ENCODE results near the gene PRKCZ. TPM values are rescaled to one million over a fixed set of nuclear protein-coding genes. Genes with fewer than 3 reads are reported as not detected.

Gene PRKCZ
- total RNA-seq, 1 experiment from 2014 or later = 36.0 TPM

DNA sequence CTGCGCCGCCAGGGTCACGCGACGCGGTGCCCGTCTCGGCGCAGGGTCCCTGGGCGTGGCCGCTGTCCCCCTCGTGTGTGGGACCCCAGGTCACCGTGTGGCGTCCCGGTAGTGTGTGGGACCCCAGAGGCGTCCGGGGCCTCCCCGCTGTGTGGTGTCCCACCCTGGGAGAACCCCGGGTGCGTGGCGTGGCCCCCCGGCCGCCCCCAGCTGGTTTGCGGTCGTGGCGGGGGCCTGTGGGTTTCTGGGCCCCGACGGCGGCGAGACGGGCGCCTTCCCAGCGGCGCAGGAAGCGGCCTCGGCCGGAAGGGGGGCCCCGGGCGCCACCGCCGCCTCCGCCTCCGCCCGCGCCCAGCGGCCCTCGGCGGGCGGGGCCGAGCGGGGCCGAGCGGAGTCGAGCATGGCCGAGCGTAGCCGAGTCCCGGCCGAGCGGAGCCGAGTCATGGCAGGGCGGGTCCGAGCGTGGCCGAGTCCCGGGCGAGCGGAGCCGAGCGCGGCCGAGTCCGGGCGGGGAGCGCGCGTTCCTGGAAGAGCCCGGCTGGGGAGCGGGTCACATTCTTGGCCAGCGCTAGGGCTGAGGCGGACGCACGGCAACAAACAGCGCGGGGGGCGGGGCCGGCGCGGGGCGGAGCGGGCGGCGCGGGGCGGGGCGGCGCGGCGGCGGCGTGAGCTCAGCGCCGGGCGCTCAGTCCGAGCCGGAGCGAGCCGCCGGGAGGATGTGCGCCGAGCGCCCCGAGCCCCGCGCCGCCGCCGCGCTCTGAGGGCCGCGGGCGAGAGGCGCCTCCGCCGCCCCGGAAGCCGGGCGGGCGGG, 177.3 kb downstream of the PRKCZ start:
- intact Hi-C loops (cut with micrococcal nuclease; ENCODE audit: unreplicated experiment) = loop anchor here (5.0 kb wide), 1 partner anchor 85 kb away; no protein-coding TSS in a partner anchor
- Histone ChIP-seq H4K20me1 (ENCODE audit: insufficient read depth) (peaks cover 38% of the 10 kb centered on the region), H2AFZ (peak overlapping the region; percentile 94; the same call in 1 of the 2 replicates), H3K27me3 (ENCODE audit: insufficient read depth, low read depth) (no peaks in the 10 kb centered on the region), H3K9me2 (ENCODE audit: insufficient read depth) (no peaks in the 10 kb centered on the region), H3K36me3 (ENCODE audit: low read depth) (no peaks in the 10 kb centered on the region), H3K4me3 (peak overlapping the region; percentile 78), H3K9me3 (ENCODE audit: insufficient read depth, low read depth) (no peaks in the 10 kb centered on the region), H3K4me1 (replicated peaks; ENCODE audit: insufficient read depth) (peaks cover 13% of the 10 kb centered on the region), H3F3A (ENCODE audit: insufficient read depth, low read depth) (peaks cover 3% of the 10 kb centered on the region; the same call in 1 of the 2 replicates), H3K27ac (peak overlapping the region; percentile 72), H3K79me2 (ENCODE audit: low read depth) (peaks cover 41% of the 10 kb centered on the region), H3K4me2 (peak overlapping the region; percentile 93)
- POLR2A ChIA-PET (ENCODE audit: unreplicated experiment) = interaction anchor here (0.5 to 1.0 kb wide), 6 partner anchors 19 to 431 kb away, joined by 3 to 9 read pairs (median 4); no protein-coding TSS in a partner anchor
- CTCF ChIA-PET = no interaction called here
- BruUV-seq (replicated peaks) = no TSS peak
- TF ChIP-seq, protein P1, sequence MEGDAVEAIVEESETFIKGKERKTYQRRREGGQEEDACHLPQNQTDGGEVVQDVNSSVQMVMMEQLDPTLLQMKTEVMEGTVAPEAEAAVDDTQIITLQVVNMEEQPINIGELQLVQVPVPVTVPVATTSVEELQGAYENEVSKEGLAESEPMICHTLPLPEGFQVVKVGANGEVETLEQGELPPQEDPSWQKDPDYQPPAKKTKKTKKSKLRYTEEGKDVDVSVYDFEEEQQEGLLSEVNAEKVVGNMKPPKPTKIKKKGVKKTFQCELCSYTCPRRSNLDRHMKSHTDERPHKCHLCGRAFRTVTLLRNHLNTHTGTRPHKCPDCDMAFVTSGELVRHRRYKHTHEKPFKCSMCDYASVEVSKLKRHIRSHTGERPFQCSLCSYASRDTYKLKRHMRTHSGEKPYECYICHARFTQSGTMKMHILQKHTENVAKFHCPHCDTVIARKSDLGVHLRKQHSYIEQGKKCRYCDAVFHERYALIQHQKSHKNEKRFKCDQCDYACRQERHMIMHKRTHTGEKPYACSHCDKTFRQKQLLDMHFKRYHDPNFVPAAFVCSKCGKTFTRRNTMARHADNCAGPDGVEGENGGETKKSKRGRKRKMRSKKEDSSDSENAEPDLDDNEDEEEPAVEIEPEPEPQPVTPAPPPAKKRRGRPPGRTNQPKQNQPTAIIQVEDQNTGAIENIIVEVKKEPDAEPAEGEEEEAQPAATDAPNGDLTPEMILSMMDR (conservative IDR thresholded peaks at IDR 0.05) = no peak; the same call in 1 of the 2 replicates
- no peak for TF ChIP-seq EZH2 (IDR thresholded peaks at IDR 0.05; ENCODE audit: low read depth)
- DNase-seq = peak; percentile 83 to 97

DNA sequence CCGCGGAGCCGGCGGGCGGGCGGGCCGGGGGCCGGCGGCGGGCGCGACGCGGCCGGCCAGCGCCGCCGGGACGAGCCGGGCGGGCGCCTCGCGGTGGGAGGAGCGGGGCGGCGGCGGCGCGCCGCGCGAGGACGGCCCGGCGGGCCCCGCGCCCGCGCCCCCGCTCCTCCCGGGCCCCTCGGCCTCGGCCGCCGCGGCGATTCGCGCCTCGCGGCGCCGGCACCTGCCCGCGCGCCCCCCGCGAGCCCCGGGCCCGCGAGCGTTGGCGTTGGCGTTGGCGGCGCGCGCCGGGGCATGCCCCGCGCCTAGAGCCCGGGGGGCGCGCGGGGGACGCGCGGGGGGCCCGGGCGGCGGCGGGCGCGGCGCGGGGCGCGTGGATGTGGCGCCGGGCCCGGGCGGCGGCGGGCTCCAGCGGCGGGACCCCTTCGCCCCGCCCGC, 178.0 kb downstream of the PRKCZ start, which contains the start of gene SKI:
TSS of gene SKI (plus strand) at position 163 of the 438 bp plus-strand sequence. CDS start 448 bp downstream, outside the sequence.
- H2AFZ ChIP-seq = peak within 1 kb of the TSS; percentile 94; the same call in 1 of the 2 replicates
- ChIA-PET POLR2A (ENCODE audit: unreplicated experiment) (interaction anchor here (0.6 to 1.0 kb wide), 3 partner anchors 20 to 432 kb away, joined by 3 to 9 read pairs (median 3); no protein-coding TSS in a partner anchor), CTCF (interaction anchor here (0.6 kb wide), 1 partner anchor 29 kb away, joined by 4 read pairs; no protein-coding TSS in a partner anchor)
- H3K9me2 ChIP-seq (ENCODE audit: insufficient read depth) = no peaks in the 10 kb centered on the region
- intact Hi-C loops (cut with micrococcal nuclease; ENCODE audit: unreplicated experiment) = loop anchor here (5.0 kb wide), 1 partner anchor 84 kb away; no protein-coding TSS in a partner anchor
- DNase-seq = no peak
- H3K4me3 ChIP-seq = peak within 1 kb of the TSS; percentile 93
- H3K27ac ChIP-seq = peak within 1 kb of the TSS; percentile 72
- peaks cover 47% of the 10 kb centered on the region for H3K79me2 ChIP-seq (ENCODE audit: low read depth)
- H3F3A ChIP-seq (ENCODE audit: insufficient read depth, low read depth) = peaks cover 3% of the 10 kb centered on the region; the same call in 1 of the 2 replicates
- peak within 1 kb of the TSS; percentile 99 for H3K4me2 ChIP-seq
- TF ChIP-seq EZH2 (IDR thresholded peaks at IDR 0.05; ENCODE audit: low read depth) = no peak
- H3K27me3 ChIP-seq (ENCODE audit: insufficient read depth, low read depth) = no peaks in the 10 kb centered on the region
- BruUV-seq (replicated peaks) = no TSS peak
- H4K20me1 ChIP-seq (ENCODE audit: insufficient read depth) = peaks cover 44% of the 10 kb centered on the region
- no peaks in the 10 kb centered on the region for H3K9me3 ChIP-seq (ENCODE audit: insufficient read depth, low read depth)
- peaks cover 19% of the 10 kb centered on the region for H3K4me1 ChIP-seq (replicated peaks; ENCODE audit: insufficient read depth)
- H3K36me3 ChIP-seq (ENCODE audit: low read depth) = no peaks in the 10 kb centered on the region

DNA sequence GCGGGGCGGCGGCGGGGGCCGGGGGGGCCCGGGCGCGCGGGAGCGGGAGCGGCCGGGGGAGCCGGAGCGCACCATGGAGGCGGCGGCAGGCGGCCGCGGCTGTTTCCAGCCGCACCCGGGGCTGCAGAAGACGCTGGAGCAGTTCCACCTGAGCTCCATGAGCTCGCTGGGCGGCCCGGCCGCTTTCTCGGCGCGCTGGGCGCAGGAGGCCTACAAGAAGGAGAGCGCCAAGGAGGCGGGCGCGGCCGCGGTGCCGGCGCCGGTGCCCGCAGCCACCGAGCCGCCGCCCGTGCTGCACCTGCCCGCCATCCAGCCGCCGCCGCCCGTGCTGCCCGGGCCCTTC, 178.5 kb downstream of the PRKCZ start:
- Histone ChIP-seq H3K4me2 (peak overlapping the region; percentile 99), H3K27me3 (ENCODE audit: insufficient read depth, low read depth) (no peaks in the 10 kb centered on the region), H3K9me2 (ENCODE audit: insufficient read depth) (no peaks in the 10 kb centered on the region), H3K36me3 (ENCODE audit: low read depth) (no peaks in the 10 kb centered on the region), H2AFZ (no peak overlapping the region), H4K20me1 (ENCODE audit: insufficient read depth) (peaks cover 49% of the 10 kb centered on the region), H3K27ac (no peak overlapping the region), H3K9me3 (ENCODE audit: insufficient read depth, low read depth) (no peaks in the 10 kb centered on the region), H3K4me3 (peak overlapping the region; percentile 93), H3K79me2 (ENCODE audit: low read depth) (peaks cover 52% of the 10 kb centered on the region), H3F3A (ENCODE audit: insufficient read depth, low read depth) (peaks cover 7% of the 10 kb centered on the region; the same call in 1 of the 2 replicates), H3K4me1 (replicated peaks; ENCODE audit: insufficient read depth) (peaks cover 24% of the 10 kb centered on the region)
- TF ChIP-seq, protein P1 (conservative IDR thresholded peaks at IDR 0.05) = no peak
- TF ChIP-seq EZH2 (IDR thresholded peaks at IDR 0.05; ENCODE audit: low read depth) = no peak
- intact Hi-C loops (cut with micrococcal nuclease; ENCODE audit: unreplicated experiment) = loop anchor here (5.0 kb wide), 1 partner anchor 84 kb away; no protein-coding TSS in a partner anchor
- ChIA-PET CTCF (interaction anchor here (0.6 kb wide), 1 partner anchor 29 kb away, joined by 4 read pairs; no protein-coding TSS in a partner anchor), POLR2A (ENCODE audit: unreplicated experiment) (interaction anchor here (0.7 kb wide), 1 partner anchor 83 kb away, joined by 3 read pairs; no protein-coding TSS in a partner anchor)
- no TSS peak for BruUV-seq (replicated peaks)
- no peak for DNase-seq

Data from PC-9 (cell line).